GM12878 (cell line): ENCODE measurements around the gene FBXL17. TPM values are rescaled to one million over a fixed set of nuclear protein-coding genes. Genes with fewer than 3 reads are reported as not detected.

Experiments
- ATAC-seq: fragments of 200-7000 bp; cut with Tn5 transposase; 3 replicates; pipeline ENCODE4 v1.9.1; 2020; ENCODE audit warnings: mild to moderate bottlenecking, moderate library complexity
- BruUV-seq: library from RNA; stranded (reverse); fragments of 400-500 nt; replicated peaks from 2 replicates; lab custom pipeline; 2021; lab: Mats Ljungman, UMichigan
- CTCF ChIA-PET: fragments of 300-600 bp; sonication (Branson Sonifier 250); formaldehyde crosslinking; extraction: SDS; loops from one replicate; lab custom pipeline; 2021; ENCODE audit warnings: inconsistent platforms; lab: Yijun Ruan, JAX
- POLR2A ChIA-PET: fragments of 350-600 bp; formaldehyde crosslinking; extraction: SDS; loops from one replicate; lab custom pipeline; 2021; ENCODE audit warnings: inconsistent platforms; lab: Charles Lee
- RAD21 ChIA-PET: fragments of 300-600 bp; sonication (Branson Sonifier 250); formaldehyde crosslinking; loops from one replicate; lab custom pipeline; 2023; ENCODE audit warnings: antibody characterized with exemption; ENCODE audit not compliant: unreplicated experiment; lab: Charles Lee
- SMC1A ChIA-PET: fragments of 300-600 bp; sonication (Branson Sonifier 250); formaldehyde crosslinking; loops from one replicate; lab custom pipeline; 2023; ENCODE audit not compliant: unreplicated experiment, uncharacterized antibody; lab: Charles Lee
- DNase-seq: peaks from one replicate; pipeline ENCODE4 v3.0.0-alpha.2; 2011; ENCODE audit warnings: low read depth, low spot score
- FAIRE-seq: peaks from 3 replicates; lab custom pipeline; 2011; peaks lifted over from hg19 to GRCh38; lab: Jason Lieb, UNC
- H2AFZ ChIP-seq: 2 replicates; pipeline ENCODE4 v1.6.0; 2011; ENCODE audit warnings: low read depth, low read length, control low read depth; ENCODE audit not compliant: control insufficient read depth
- H3K27ac ChIP-seq: 2 replicates; pipeline ENCODE4 v1.5.1; 2011; ENCODE audit warnings: control low read depth; ENCODE audit not compliant: control insufficient read depth, insufficient read depth
- H3K27me3 ChIP-seq, 2 experiments: replicated peaks in 1 of 2; 2 replicates each; pipeline versions ENCODE4 v1.6.0 to v1.6.1; 2011; ENCODE audit warnings: low read length in 1 of 2; ENCODE audit not compliant: control insufficient read depth in 2 of 2, insufficient read depth in 2 of 2
- H3K36me3 ChIP-seq, 2 experiments: 2 replicates each; pipeline ENCODE4 v1.5.1; 2011; ENCODE audit warnings: low read length in 1 of 2; ENCODE audit not compliant: control insufficient read depth in 2 of 2, insufficient read depth in 2 of 2
- H3K4me1 ChIP-seq: 2 replicates; pipeline ENCODE4 v1.6.1; 2011; ENCODE audit warnings: mild to moderate bottlenecking, low read length, moderate library complexity, mixed read lengths; ENCODE audit not compliant: control insufficient read depth, insufficient read depth
- H3K4me2 ChIP-seq: 2 replicates; pipeline ENCODE4 v1.6.0; 2011; ENCODE audit warnings: control low read depth; ENCODE audit not compliant: control insufficient read depth, insufficient read depth
- H3K4me3 ChIP-seq: fragments of 200-600 bp; sonication (generic); 2 replicates; pipeline ENCODE4 v1.5.1; 2016
- H3K79me2 ChIP-seq: 2 replicates; pipeline ENCODE4 v1.6.0; 2011; ENCODE audit warnings: low read length; ENCODE audit not compliant: control insufficient read depth, insufficient read depth
- H3K9ac ChIP-seq: 2 replicates; pipeline ENCODE4 v1.8.0; 2011; ENCODE audit warnings: low read length, control low read depth, mixed read lengths; ENCODE audit not compliant: control insufficient read depth, insufficient read depth
- H3K9me3 ChIP-seq: replicated peaks from 3 replicates; pipeline ENCODE4 v1.5.1; 2011; ENCODE audit warnings: mild to moderate bottlenecking, low read length; ENCODE audit not compliant: control insufficient read depth, insufficient read depth
- H4K20me1 ChIP-seq: 2 replicates; pipeline ENCODE4 v1.6.0; 2011; ENCODE audit not compliant: control insufficient read depth, insufficient read depth
- CHD4 ChIP-seq: fragments of 200-600 bp; sonication (generic); IDR thresholded peaks from 2 replicates; pipeline ENCODE4 v1.6.1; 2016; ENCODE audit warnings: mild to moderate bottlenecking
- EP300 ChIP-seq, 2 experiments: fragments of 150-350 bp in 1 of 2; IDR thresholded peaks; 2 replicates each; pipeline ENCODE4 v1.6.1; 2011 to 2012; ENCODE audit warnings: low read depth in 2 of 2, low read length in 2 of 2, borderline replicate concordance in 1 of 2, improper control_type of control experiment in 1 of 2, inconsistent platforms in 1 of 2; ENCODE audit not compliant: control insufficient read depth in 1 of 2
- EZH2 ChIP-seq: IDR thresholded peaks from 2 replicates; pipeline ENCODE4 v1.6.1; 2012; ENCODE audit warnings: low read depth, mild to moderate bottlenecking, control low read depth, inconsistent platforms, low read length, borderline replicate concordance; ENCODE audit not compliant: control insufficient read depth
- FOS ChIP-seq: IDR thresholded peaks from 3 replicates; pipeline ENCODE4 v1.6.1; 2011; ENCODE audit warnings: borderline replicate concordance; ENCODE audit not compliant: insufficient read length; ENCODE audit errors: extremely low read depth
- HDGF ChIP-seq: fragments of 450-650 bp; IDR thresholded peaks from 2 replicates; pipeline ENCODE4 v1.6.1; 2016; ENCODE audit warnings: antibody characterized with exemption
- KDM1A ChIP-seq: fragments of 200-600 bp; sonication (generic); IDR thresholded peaks from 2 replicates; pipeline ENCODE4 v1.6.1; 2016; ENCODE audit warnings: borderline replicate concordance
- KLF5 ChIP-seq: fragments of 450-650 bp; IDR thresholded peaks from 2 replicates; pipeline ENCODE4 v1.6.1; 2014; ENCODE audit warnings: mild to moderate bottlenecking; ENCODE audit not compliant: partially characterized antibody
- MEF2A ChIP-seq: IDR thresholded peaks from 2 replicates; pipeline ENCODE4 v1.6.1; 2011; ENCODE audit warnings: low read depth, mild to moderate bottlenecking, low read length, moderate library complexity; ENCODE audit not compliant: insufficient read depth
- MEF2B ChIP-seq: fragments of 450-650 bp; IDR thresholded peaks from 2 replicates; pipeline ENCODE4 v1.6.1; 2018; ENCODE audit warnings: mild to moderate bottlenecking, moderate library complexity; ENCODE audit not compliant: partially characterized antibody, poor library complexity, severe bottlenecking
- POLR2A ChIP-seq: IDR thresholded peaks from 2 replicates; pipeline ENCODE4 v1.6.1; 2011; ENCODE audit warnings: low read depth, mild to moderate bottlenecking, low read length
- RB1 ChIP-seq: fragments of 450-650 bp; formaldehyde crosslinking; IDR thresholded peaks from 2 replicates; pipeline ENCODE4 v1.6.1; 2017; ENCODE audit warnings: mild to moderate bottlenecking, borderline replicate concordance
- RUNX3 ChIP-seq: IDR thresholded peaks from 2 replicates; pipeline ENCODE4 v1.6.1; 2012; ENCODE audit warnings: low read length, inconsistent platforms
- STAT3 ChIP-seq: IDR thresholded peaks from 2 replicates; pipeline ENCODE4 v1.6.1; 2011; ENCODE audit warnings: low read depth, low read length, improper control_type of control experiment
- TARDBP ChIP-seq: IDR thresholded peaks from 2 replicates; pipeline ENCODE4 v1.6.1; 2016; ENCODE audit warnings: borderline replicate concordance
- YBX1 ChIP-seq: fragments of 450-650 bp; IDR thresholded peaks from 2 replicates; pipeline ENCODE4 v1.6.1; 2016; ENCODE audit warnings: antibody characterized with exemption
- ZNF217 ChIP-seq: fragments of 450-650 bp; IDR thresholded peaks from 2 replicates; pipeline ENCODE4 v1.6.1; 2017; ENCODE audit warnings: antibody characterized with exemption, mild to moderate bottlenecking
- WGBS: methylation state at CpG from one replicate; pipeline ENCODE4 v1.1.6; 2016; ENCODE audit warnings: low lambda C conversion rate; ENCODE audit not compliant: insufficient replicate concordance, insufficient coverage; ENCODE audit errors: missing lambda C conversion rate; 5-methylcytosine and 5-hydroxymethylcytosine counted together
- in situ Hi-C: fragments of 300-500 bp; cut with MboI; formaldehyde crosslinking; loops from 9 replicates; pipeline ENCODE4 v1.14.3; 2018; ENCODE audit warnings: mixed read lengths
- intact Hi-C: fragments of 100-400 bp; cut with micrococcal nuclease; formaldehyde crosslinking; loops from one replicate; pipeline ENCODE4 v1.14.2; 2022; ENCODE audit not compliant: unreplicated experiment
- polyA plus RNA-seq, 11 experiments: library from polyadenylated mRNA; depleted of rRNA in 4 of 11; unstranded in 6 of 11; stranded (reverse) in 5 of 11; fragments of >200 nt; fragmentation: Nextera tagmentation in 4 of 11; fragmentation: Illumina TruSeq in 1 of 11; extraction: Ambion mirVana in 4 of 11; extraction: Trizol in 1 of 11; gene quantifications; 1 replicate in 1 of 11; 2 replicates in 10 of 11; pipeline versions ENCODE4 v1.2.1 to v1.2.3, GENCODE V29; 2011 to 2016; ENCODE audit warnings: inconsistent platforms in 2 of 11, missing spikeins in 2 of 11, low read depth in 1 of 11
- total RNA-seq, 4 experiments: library from RNA; depleted of rRNA in 3 of 4; stranded (reverse); fragments of >200 nt in 3 of 4; fragmentation: Illumina TruSeq in 1 of 4; extraction: Trizol in 1 of 4; gene quantifications; 2 replicates each; pipeline versions ENCODE4 v1.2.1 to v1.2.3, GENCODE V29; 2013 to 2021
- TF ChIP-seq, protein P1 (sequence below): IDR thresholded peaks from 2 replicates; pipeline ENCODE4 v1.6.1; 2012; ENCODE audit warnings: improper control_type of control experiment, low read depth, low read length; ENCODE audit not compliant: insufficient replicate concordance
- TF ChIP-seq, protein P2 (sequence below): fragments of 450-650 bp; IDR thresholded peaks from 2 replicates; pipeline ENCODE4 v1.6.1; 2017; ENCODE audit warnings: mild to moderate bottlenecking

The FBXL17 gene
- total and polyA plus RNA-seq, 10 of the 15 experiments (the other 5 are each of a cell fraction or from before 2014, with no cell fraction given) = 0.88 to 9.0 (median 4.4) TPM

DNA sequence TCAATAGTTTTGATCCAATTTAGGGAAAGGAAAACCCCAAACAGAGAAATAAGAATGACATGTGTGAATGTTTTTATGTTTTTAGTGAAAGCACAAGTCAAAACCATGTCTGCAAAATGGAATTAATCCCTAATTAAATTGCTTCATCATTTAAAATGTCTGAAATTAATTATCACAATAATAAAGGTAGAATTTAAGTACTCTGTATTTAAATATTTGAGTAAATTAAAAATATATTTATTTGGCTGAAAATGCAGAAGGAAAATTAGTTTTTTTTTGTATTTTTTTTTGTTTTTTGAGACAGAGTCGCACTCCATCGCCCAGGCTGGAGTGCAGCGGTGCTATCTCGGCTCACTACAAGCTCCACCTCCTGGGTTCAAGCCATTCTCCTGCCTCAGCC is 380.7 kb downstream of the FBXL17 start:
- no peaks in the 10 kb centered on the region for H4K20me1 ChIP-seq
- no peaks in the 10 kb centered on the region for H3K27me3 ChIP-seq
- no peak overlapping the region for H3K4me2 ChIP-seq
- no peak for DNase-seq
- no peak overlapping the region for H3K4me3 ChIP-seq
- CTCF ChIA-PET = no interaction called here
- POLR2A ChIA-PET = interaction anchor here (0.8 kb wide), 1 partner anchor 37 kb away, joined by 3 read pairs; no protein-coding TSS in a partner anchor
- in situ Hi-C loops = no loop called here
- TF ChIP-seq FOS (no peak), YBX1 (no peak), RB1 (no peak), CHD4 (no peak), MEF2A (no peak), POLR2A (no peak), KDM1A (no peak), RUNX3 (no peak), TARDBP (no peak), HDGF (no peak), EP300 (IDR thresholded peaks at IDR 0.05; ENCODE audit: borderline replicate concordance in 1 of 2, control insufficient read depth in 1 of 2, low read depth in 2 of 2, low read length in 2 of 2) (no peak), MEF2B (no peak), ZNF217 (no peak), STAT3 (no peak), KLF5 (no peak), EZH2 (no peak)
- TF ChIP-seq, protein P1, sequence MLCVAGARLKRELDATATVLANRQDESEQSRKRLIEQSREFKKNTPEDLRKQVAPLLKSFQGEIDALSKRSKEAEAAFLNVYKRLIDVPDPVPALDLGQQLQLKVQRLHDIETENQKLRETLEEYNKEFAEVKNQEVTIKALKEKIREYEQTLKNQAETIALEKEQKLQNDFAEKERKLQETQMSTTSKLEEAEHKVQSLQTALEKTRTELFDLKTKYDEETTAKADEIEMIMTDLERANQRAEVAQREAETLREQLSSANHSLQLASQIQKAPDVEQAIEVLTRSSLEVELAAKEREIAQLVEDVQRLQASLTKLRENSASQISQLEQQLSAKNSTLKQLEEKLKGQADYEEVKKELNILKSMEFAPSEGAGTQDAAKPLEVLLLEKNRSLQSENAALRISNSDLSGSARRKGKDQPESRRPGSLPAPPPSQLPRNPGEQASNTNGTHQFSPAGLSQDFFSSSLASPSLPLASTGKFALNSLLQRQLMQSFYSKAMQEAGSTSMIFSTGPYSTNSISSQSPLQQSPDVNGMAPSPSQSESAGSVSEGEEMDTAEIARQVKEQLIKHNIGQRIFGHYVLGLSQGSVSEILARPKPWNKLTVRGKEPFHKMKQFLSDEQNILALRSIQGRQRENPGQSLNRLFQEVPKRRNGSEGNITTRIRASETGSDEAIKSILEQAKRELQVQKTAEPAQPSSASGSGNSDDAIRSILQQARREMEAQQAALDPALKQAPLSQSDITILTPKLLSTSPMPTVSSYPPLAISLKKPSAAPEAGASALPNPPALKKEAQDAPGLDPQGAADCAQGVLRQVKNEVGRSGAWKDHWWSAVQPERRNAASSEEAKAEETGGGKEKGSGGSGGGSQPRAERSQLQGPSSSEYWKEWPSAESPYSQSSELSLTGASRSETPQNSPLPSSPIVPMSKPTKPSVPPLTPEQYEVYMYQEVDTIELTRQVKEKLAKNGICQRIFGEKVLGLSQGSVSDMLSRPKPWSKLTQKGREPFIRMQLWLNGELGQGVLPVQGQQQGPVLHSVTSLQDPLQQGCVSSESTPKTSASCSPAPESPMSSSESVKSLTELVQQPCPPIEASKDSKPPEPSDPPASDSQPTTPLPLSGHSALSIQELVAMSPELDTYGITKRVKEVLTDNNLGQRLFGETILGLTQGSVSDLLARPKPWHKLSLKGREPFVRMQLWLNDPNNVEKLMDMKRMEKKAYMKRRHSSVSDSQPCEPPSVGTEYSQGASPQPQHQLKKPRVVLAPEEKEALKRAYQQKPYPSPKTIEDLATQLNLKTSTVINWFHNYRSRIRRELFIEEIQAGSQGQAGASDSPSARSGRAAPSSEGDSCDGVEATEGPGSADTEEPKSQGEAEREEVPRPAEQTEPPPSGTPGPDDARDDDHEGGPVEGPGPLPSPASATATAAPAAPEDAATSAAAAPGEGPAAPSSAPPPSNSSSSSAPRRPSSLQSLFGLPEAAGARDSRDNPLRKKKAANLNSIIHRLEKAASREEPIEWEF = no peak
- TF ChIP-seq, protein P2, sequence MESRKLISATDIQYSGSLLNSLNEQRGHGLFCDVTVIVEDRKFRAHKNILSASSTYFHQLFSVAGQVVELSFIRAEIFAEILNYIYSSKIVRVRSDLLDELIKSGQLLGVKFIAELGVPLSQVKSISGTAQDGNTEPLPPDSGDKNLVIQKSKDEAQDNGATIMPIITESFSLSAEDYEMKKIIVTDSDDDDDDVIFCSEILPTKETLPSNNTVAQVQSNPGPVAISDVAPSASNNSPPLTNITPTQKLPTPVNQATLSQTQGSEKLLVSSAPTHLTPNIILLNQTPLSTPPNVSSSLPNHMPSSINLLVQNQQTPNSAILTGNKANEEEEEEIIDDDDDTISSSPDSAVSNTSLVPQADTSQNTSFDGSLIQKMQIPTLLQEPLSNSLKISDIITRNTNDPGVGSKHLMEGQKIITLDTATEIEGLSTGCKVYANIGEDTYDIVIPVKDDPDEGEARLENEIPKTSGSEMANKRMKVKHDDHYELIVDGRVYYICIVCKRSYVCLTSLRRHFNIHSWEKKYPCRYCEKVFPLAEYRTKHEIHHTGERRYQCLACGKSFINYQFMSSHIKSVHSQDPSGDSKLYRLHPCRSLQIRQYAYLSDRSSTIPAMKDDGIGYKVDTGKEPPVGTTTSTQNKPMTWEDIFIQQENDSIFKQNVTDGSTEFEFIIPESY = no peak
- peaks cover 9% of the 10 kb centered on the region; the same call in 1 of the 2 replicates for H3K4me1 ChIP-seq
- no peak for ATAC-seq
- no peak overlapping the region for H2AFZ ChIP-seq
- H3K9ac ChIP-seq = no peak overlapping the region
- intact Hi-C loops = no loop called here
- no peak for FAIRE-seq
- H3K27ac ChIP-seq = no peak overlapping the region
- no peaks in the 10 kb centered on the region for H3K9me3 ChIP-seq
- SMC1A ChIA-PET = interaction anchor here (1.1 kb wide), 1 partner anchor 135 kb away, joined by 3 read pairs; no protein-coding TSS in a partner anchor
- no peaks in the 10 kb centered on the region for H3K36me3 ChIP-seq
- RAD21 ChIA-PET = no interaction called here
- WGBS = 96% methylated on average over 4 of the region's 4 CpGs
- BruUV-seq = no TSS peak
- H3K79me2 ChIP-seq = no peaks in the 10 kb centered on the region
